MM.1S (cell line): ENCODE results near the gene STX4.

Experiments used
- DNase-seq: peaks from one replicate; pipeline ENCODE4 v3.0.0-alpha.2; 2015
- H2AFZ ChIP-seq: fragments of 300-600 bp; sonication (generic); 2 replicates; pipeline ENCODE4 v1.6.0; 2016; ENCODE audit warnings: antibody characterized with exemption, low read length
- H3F3A ChIP-seq: fragments of 300-600 bp; sonication (generic); 2 replicates; pipeline ENCODE4 v1.6.1; 2016; ENCODE audit warnings: mild to moderate bottlenecking, antibody characterized with exemption, low read length, moderate library complexity, mixed read lengths; ENCODE audit not compliant: insufficient read depth
- H3K27ac ChIP-seq: fragments of 300-600 bp; sonication (generic); 2 replicates; pipeline ENCODE4 v1.5.1; 2016; ENCODE audit warnings: mild to moderate bottlenecking, low read length
- H3K27me3 ChIP-seq: fragments of 300-600 bp; sonication (generic); replicated peaks from 2 replicates; pipeline ENCODE4 v1.6.0; 2016; ENCODE audit warnings: low read length; ENCODE audit not compliant: insufficient read depth
- H3K36me3 ChIP-seq: fragments of 300-600 bp; sonication (generic); replicated peaks from 2 replicates; pipeline ENCODE4 v1.6.1; 2016; ENCODE audit warnings: mild to moderate bottlenecking, low read length, mixed read lengths; ENCODE audit not compliant: insufficient read depth
- H3K4me1 ChIP-seq: fragments of 300-600 bp; sonication (generic); 2 replicates; pipeline ENCODE4 v1.6.1; 2016; ENCODE audit warnings: low read length, mixed read lengths
- H3K4me2 ChIP-seq: fragments of 300-600 bp; sonication (generic); 2 replicates; pipeline ENCODE4 v1.6.0; 2016; ENCODE audit warnings: low read depth, low read length
- H3K4me3 ChIP-seq: fragments of 300-600 bp; sonication (generic); 2 replicates; pipeline ENCODE4 v1.5.1; 2016; ENCODE audit warnings: low read length, mixed read lengths
- H3K79me2 ChIP-seq: fragments of 300-600 bp; sonication (generic); 2 replicates; pipeline ENCODE4 v1.6.1; 2016; ENCODE audit warnings: mixed run types, low read length, mixed read lengths
- H3K9ac ChIP-seq: fragments of 300-600 bp; sonication (generic); 2 replicates; pipeline ENCODE4 v1.6.1; 2016; ENCODE audit warnings: low read length, mixed read lengths
- H3K9me2 ChIP-seq: fragments of 300-600 bp; sonication (generic); replicated peaks from 2 replicates; pipeline ENCODE4 v1.6.1; 2016; ENCODE audit warnings: mild to moderate bottlenecking, low read length, mixed read lengths; ENCODE audit not compliant: insufficient read depth
- H3K9me3 ChIP-seq: fragments of 300-600 bp; sonication (generic); replicated peaks from 2 replicates; pipeline ENCODE4 v1.6.1; 2016; ENCODE audit warnings: mild to moderate bottlenecking, low read length, mixed read lengths; ENCODE audit not compliant: insufficient read depth
- H4K20me1 ChIP-seq: fragments of 300-600 bp; sonication (generic); 2 replicates; pipeline ENCODE4 v1.6.1; 2016; ENCODE audit warnings: mild to moderate bottlenecking, low read length, moderate library complexity, mixed read lengths; ENCODE audit not compliant: insufficient read depth
- CTCF ChIP-seq: fragments of 300-600 bp; sonication (generic); IDR thresholded peaks from 2 replicates; pipeline ENCODE4 v1.5.1; 2016; ENCODE audit warnings: antibody characterized with exemption, low read length, mixed read lengths
- EZH2 ChIP-seq: fragments of 300-600 bp; sonication (generic); optimal IDR thresholded peaks from 2 replicates; pipeline ENCODE3; 2017; ENCODE audit warnings: low read depth, mild to moderate bottlenecking, antibody characterized with exemption, low read length, mixed read lengths
- EZH2phosphoT487 ChIP-seq: fragments of 300-600 bp; sonication (generic); IDR thresholded peaks from 2 replicates; pipeline ENCODE4 v1.6.1; 2018; ENCODE audit warnings: antibody characterized with exemption, low read length

Gene STX4

DNA sequence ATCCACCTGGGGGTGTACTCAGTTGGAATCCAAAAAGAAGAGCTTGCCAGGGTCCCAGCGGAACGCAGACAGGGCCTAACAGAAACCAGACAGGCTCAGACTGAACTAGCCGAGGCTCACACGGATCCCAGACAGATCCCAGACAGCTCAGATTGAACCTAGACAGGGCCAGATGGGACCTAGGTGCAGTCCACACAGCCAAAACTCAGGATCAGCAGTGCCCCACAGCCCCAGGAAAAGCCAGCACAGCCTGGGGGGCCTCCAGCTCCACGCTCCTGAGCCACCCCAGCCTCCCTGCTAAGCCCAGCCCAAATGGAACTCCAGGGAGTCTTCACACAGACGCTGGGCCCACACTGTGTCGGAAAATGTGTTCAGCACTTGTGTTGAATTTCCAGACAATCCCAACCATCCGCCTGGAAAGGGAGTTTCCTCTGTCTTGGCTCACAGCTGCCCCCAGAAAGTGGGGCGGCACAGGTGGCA, 30.5 kb upstream of the STX4 start:
- no peaks in the 10 kb centered on the region for H3K9me2 ChIP-seq
- no peaks in the 10 kb centered on the region for H3K9me3 ChIP-seq
- TF ChIP-seq CTCF, result no peak
- TF ChIP-seq EZH2, result no peak
- no peak for TF ChIP-seq EZH2phosphoT487
- no peak overlapping the region for H2AFZ ChIP-seq
- no peak overlapping the region for H3K27ac ChIP-seq
- H3F3A ChIP-seq, result no peaks in the 10 kb centered on the region
- H3K27me3 ChIP-seq, result peaks cover 96% of the 10 kb centered on the region
- H4K20me1 ChIP-seq, result no peaks in the 10 kb centered on the region
- H3K4me2 ChIP-seq, result no peak overlapping the region
- H3K4me1 ChIP-seq, result no peaks in the 10 kb centered on the region
- H3K79me2 ChIP-seq, result no peaks in the 10 kb centered on the region
- no peak overlapping the region for H3K9ac ChIP-seq
- H3K4me3 ChIP-seq, result no peak overlapping the region
- H3K36me3 ChIP-seq, result no peaks in the 10 kb centered on the region
- no peak for DNase-seq

DNA sequence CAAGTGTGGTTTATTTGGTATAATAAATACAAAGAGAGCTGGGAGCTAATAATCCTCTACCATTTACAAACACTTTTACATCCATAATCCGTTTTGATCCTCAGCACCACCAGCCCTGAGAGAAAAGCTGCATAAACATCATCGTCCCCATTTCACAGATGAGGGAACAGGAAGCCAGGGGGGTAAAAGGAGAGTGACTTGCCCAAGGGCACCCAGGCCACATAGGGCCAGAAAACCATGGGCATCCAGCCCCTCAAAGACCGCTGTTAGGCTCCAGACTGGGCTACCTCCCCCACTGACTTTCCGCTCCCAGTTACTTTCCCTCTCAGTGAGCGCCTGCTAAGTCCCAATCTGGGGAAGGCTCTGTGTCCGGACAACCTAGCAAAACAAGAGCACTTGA, 29.6 kb upstream of the STX4 start:
- Histone ChIP-seq H3K4me1 (no peaks in the 10 kb centered on the region), H3K36me3 (no peaks in the 10 kb centered on the region), H3K79me2 (no peaks in the 10 kb centered on the region), H3K9me2 (no peaks in the 10 kb centered on the region), H2AFZ (no peak overlapping the region), H3F3A (no peaks in the 10 kb centered on the region), H3K9ac (no peak overlapping the region), H3K27me3 (peaks cover 93% of the 10 kb centered on the region), H3K27ac (no peak overlapping the region), H3K4me3 (no peak overlapping the region), H4K20me1 (no peaks in the 10 kb centered on the region), H3K9me3 (no peaks in the 10 kb centered on the region), H3K4me2 (no peak overlapping the region)
- TF ChIP-seq CTCF, result no peak
- TF ChIP-seq EZH2phosphoT487, result no peak
- no peak for TF ChIP-seq EZH2
- no peak for DNase-seq

DNA sequence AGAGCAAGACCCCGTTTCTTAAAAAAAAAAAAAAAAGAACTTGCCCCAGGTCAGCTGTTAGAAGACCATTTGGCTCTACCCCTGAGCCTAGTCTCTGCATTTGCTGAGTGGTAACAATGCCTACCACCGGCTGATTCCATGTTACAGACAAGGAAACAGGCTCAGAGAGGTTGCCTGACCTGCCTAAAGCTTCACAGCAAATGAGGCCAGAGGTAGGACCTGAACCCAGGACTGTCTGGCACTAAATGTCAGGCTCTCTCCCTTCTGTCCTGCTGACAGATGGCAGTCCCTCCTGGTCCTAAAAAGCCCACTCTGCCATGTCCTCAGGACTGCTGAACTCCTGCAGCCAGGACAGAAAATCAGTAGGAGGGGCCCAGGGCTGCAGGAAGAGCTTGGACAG, 28.7 kb upstream of the STX4 start:
- H3K27me3 ChIP-seq, result peaks cover 93% of the 10 kb centered on the region
- no peak for TF ChIP-seq CTCF
- TF ChIP-seq EZH2phosphoT487, result no peak
- no peak for TF ChIP-seq EZH2
- no peak for DNase-seq
- H3K9ac ChIP-seq, result no peak overlapping the region
- H3K4me1 ChIP-seq, result no peaks in the 10 kb centered on the region
- H3K27ac ChIP-seq, result no peak overlapping the region
- H3K4me2 ChIP-seq, result no peak overlapping the region
- H3K36me3 ChIP-seq, result no peaks in the 10 kb centered on the region
- H3F3A ChIP-seq, result no peaks in the 10 kb centered on the region
- no peaks in the 10 kb centered on the region for H3K9me3 ChIP-seq
- no peaks in the 10 kb centered on the region for H3K9me2 ChIP-seq
- no peaks in the 10 kb centered on the region for H4K20me1 ChIP-seq
- H2AFZ ChIP-seq, result no peak overlapping the region
- H3K79me2 ChIP-seq, result no peaks in the 10 kb centered on the region
- no peak overlapping the region for H3K4me3 ChIP-seq
